Stimulated activated CD4-positive, alpha-beta T cell treated with anti-CD3 and anti-CD28 coated beads, TNF-alpha, amount 100 ng/mL, for 48 hours (primary cell): ENCODE data around the gene RPLP2.

Experiments
- DNase-seq, 3 donors: peaks; one replicate each; pipeline ENCODE4 v3.0.0-alpha.2; 2020; ENCODE audit warnings: low read depth in 3 of 3

RPLP2 gene

GRCh38 chr11:836700-837099 is 26.9 kb downstream of the RPLP2 start:
- DNase-seq: no peak

DNA sequence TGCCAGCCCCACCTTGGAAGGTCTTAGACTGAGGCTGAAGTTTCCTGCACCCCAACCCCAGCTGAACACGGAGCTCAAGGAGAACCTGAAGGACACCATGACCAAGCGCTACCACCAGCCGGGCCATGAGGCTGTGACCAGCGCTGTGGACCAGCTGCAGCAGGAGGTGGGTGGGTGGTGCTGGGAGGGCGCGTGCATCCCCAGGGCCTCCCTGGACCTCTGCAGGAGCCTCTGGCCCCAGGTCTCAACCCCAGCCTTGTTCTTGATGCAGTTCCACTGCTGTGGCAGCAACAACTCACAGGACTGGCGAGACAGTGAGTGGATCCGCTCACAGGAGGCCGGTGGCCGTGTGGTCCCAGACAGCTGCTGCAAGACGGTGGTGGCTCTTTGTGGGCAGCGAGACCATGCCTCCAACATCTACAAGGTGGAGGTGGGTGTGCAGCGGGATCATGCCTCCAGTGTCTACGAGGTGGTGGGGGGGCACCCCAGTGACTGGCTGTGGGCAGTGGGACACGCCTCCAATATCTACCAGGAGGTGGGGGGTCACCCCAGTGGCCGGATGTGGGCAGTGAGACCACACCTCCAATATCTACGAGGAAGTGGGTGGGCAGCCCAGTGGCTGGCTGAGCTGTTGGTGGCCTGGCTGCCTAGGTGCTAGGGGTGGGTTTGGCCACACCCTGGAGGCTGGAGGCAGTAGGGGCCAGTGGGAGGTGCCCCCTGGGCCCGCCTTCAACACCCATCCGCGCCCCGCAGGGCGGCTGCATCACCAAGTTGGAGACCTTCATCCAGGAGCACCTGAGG is 27.6 kb downstream of the RPLP2 start:
- DNase-seq: no peak

DNA sequence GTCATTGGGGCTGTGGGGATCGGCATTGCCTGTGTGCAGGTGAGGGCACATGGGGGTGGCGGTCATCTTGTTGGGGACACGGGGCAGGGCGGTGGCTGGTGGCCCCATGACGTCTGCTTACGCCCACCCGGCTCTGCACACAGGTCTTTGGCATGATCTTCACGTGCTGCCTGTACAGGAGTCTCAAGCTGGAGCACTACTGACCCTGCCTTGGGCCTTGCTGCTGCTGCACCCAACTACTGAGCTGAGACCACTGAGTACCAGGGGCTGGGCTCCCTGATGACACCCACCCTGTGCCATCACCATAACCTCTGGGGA is 28.2 kb downstream of the RPLP2 start:
- DNase-seq: no peak

DNA sequence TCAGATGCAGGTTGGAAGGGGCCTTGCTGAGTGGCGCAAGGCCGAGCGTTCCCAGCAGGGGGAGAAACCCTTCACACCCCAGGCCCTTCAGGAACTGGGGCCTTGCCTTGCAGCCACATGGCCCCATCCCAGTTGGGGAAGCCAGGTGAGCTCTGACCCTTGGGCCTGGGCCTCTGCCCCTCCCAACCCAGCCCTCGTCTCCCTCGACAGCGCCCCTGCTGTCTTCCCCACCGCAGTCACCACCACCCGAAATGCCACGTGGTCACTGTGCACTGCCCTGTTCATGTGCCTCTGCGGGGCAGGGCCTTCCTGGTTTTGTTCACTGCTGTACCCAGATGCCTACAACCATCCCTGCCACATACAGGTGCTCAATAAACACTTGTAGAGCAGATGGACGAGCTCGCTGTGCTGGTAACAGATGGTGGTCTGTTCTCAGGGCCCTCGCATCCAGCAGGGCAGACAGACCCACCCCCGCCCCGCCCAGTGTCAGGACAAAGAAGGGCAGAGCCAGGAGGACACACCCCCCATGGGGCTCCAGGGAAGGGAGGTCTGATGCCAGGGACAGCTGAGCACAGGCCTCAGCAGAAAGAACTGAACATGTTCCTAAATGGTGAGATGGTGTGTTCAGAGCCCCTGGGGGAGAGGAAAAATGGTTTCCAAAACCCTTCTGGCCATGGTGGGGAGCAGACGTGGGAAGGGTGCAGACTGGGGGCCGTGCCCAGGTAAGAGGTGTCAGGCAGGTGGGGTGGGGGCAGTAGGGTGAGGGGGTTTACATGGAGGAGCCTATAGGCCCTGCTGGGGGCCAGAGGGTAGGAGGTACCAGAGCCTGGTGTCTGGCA is 28.9 kb downstream of the RPLP2 start:
- no peak for DNase-seq

DNA sequence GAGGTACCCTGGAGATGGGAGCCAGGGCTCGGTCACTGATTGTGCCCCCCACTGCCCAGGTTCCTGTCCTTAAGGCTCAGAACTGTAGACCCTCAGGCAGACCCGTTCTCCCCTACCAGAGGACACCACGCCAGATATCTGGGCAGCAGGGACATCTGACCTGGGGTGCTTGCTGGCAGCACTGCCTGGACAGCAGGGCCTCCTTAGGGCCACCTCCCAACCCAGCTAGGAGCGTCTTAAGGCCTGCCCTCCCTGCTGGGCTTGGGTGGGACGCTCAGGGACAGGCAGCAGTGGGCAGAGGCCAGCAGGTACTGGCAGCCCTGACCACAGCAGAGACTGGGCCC is 29.5 kb downstream of the RPLP2 start:
- no peak for DNase-seq

DNA sequence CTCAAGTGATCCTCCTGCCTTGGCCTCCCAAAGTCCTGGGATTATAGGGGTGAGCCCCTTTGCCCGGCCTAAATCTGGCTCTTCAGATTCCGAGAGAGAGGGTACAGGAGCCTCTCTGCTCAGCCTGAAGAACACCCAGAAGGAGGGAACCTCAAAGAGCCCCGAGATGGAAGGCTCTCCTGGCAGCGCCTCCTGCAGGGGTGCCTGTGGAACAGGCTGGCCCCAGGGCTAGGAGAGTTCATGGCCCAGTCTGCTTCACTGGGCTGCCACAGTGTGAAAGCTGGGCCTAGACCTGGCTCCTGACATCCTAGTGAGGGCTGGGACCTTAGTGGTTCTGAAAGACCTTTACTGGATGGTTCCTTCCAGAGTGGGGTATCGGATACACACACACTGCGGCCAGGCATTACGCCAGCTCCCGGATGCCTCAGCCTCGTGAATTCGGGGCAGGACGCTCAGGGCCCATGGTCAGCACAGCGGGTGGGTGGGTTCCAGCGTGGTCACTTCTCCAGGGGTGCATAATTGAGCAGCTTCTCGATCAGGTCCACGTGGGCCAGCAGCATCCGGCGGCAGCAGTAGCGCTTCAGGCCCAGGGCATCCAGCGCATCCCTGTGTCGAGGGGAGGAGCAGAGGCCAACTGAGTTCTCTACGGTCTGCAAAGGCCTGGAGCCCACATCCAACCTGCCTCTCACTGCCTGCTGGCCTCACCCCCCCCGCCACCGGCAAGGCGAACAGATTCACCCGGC is 30.3 kb downstream of the RPLP2 start:
- DNase-seq: no peak

DNA sequence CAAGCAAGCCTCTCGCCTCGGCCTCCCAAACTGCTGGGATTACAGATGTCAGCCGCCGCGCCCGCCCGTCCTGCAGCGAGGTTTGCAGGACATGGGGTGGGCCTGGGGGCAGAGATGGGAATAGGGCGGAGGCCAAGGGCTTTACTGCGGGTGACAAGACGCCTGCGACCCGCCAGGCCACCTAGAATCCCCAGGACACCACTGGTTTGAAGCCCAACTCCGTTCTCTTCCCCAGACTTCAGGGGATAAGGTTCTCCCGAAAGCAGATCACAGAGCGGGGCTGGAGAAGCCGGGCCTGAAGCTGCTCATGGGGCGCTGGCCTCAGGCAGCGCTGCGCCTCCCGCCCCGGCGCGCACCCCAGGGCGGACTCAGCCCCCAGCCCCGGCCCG is 32.2 kb downstream of the RPLP2 start:
- no peak for DNase-seq

GRCh38 chr11:842370-843002 is 32.7 kb downstream of the RPLP2 start, which contains the start of the genes POLR2L and TSPAN4:
POLR2L (minus strand) TSS chr11:842529; CDS start chr11:842508, 21 bp downstream.
TSPAN4 (plus strand) TSS chr11:842852; CDS start chr11:850305, 7,453 bp downstream.
- DNase-seq: peak; percentile 77 to 88 (median 79)

DNA sequence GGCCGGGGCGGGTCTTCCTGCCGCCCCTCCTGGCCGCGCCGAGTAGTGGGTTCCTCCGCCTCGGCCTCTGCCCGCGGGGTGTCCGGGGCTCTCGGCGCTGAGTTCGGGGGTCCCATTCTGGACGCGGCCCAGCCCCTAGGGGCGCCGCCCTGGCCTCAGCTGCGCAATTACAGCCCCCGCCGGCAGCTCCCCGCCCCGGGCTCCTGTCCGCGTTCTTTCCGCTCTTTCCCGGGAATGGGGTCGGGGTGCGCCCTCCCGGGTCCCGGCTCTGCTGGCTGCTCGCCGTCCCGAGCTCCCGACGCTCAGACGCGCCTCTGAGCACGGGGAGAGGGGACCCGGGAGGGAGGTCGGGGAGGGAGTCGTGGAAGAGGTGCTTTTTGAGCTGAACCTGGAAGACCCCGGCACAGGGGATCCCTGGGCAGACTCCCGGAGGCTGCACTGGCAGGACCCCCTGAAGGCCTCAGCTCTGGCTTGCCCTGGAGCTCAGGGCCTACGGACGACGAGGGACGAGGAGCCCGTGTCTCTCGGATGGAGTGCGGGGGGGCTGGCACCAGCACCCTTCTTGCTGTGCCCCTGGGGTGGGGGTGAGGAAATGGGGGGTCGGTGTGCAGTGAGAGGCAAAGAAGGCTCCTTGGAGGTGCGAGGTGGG is 33.4 kb downstream of the RPLP2 start:
- no peak for DNase-seq

GRCh38 chr11:843818-844692 is 34.3 kb downstream of the RPLP2 start:
- no peak for DNase-seq

- no peak for DNase-seq
Observed at GRCh38 chr11:844693-845644, 35.2 kb downstream of the RPLP2 start.

GRCh38 chr11:845872-846495 is 36.2 kb downstream of the RPLP2 start:
- DNase-seq: no peak

DNA sequence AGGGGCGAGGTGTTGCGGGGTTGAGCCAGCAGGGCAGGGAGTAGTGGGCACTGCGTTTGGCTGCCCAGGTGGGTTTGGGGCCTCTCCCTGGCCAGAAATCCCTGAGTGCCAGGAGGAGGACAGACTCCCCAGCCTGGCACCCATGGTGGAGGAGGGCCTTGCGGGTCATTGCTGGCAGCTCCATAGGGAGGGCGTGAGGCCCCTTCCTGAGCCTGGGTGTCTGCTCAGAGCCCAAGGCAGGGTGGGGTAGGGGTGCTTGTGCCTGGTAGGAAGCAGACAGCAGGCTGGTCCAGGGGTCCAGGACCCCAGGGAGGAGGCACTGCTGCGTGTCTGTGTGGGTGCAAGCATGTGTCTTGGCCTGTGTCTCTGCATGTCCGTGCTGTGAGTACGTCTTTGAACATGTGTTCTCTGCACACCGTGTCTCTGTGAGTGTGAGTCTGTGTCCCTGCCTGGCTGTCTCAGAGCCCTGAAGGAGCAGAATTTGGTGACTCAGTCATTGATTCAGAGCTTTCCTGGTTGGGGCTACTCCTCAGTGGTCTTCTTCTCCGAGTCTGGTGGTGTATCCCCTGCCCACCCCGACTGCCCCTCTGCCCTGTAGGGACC is 36.8 kb downstream of the RPLP2 start:
- DNase-seq: no peak

DNA sequence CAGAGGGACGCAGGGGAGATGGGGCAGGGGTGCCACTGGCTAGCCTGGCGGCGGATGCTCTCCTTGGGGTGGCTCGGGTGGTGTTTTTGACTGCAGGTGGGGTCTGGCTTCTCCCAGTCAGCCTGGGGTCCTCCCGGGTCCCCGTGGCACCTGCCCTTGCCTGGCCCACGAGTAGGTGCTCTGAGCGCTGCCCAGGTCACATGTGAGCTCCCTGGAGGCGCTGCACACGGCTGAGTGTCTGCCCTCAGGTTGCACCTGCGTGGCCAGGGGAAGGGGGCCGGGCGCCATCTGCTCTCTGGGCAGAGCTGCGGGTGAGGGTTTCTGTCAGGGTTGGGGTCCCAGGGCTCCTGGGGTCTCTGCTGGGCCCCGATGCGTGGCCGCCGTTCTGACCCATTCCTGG is 38.1 kb downstream of the RPLP2 start:
- DNase-seq: no peak

DNA sequence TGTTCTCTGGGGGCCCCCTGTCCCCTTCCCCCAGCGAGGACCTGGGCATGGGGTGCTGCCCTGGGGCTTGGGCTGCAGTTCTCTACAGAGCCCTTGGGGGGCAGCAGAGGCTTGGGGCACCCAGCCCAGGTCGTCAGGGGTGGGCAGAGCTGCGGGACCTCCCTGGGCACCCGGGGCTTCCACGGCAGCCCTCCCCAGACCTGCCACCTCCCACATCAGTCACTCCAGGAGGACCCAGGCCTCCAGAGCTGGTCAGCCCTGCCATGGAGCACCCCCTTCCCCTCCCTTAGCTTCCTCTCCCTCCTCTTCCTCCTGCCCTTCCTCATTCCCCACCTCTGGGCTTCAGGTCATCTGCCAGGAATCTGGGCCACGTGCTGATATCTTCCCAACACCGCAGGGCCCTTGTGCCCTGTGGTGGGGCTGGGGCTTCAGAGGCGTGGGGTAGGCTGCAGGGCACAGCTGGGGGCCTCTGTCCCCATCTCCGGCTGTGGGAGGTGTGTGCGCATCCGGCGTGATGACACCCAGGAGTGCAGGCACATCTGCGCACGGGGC is 38.7 kb downstream of the RPLP2 start:
- peak; percentile 35 to 57 (median 38) for DNase-seq

- no peak for DNase-seq
Observed at GRCh38 chr11:849104-849824, 39.5 kb downstream of the RPLP2 start.
